HT-29 (cell line): ENCODE measurements around the gene ELL3. TPM values are rescaled to one million over a fixed set of nuclear protein-coding genes. Genes with fewer than 3 reads are reported as not detected.
"Not testable (repeated sequence)": the region's sequence is repeated elsewhere in the genome, so short reads cannot be mapped to it uniquely, and the experiment has no call there.

Source experiments
- DNase-seq: peaks from one replicate; pipeline ENCODE4 v3.0.0-alpha.2; 2015; ENCODE audit warnings: low spot score
- total RNA-seq: library from RNA; depleted of rRNA; stranded (reverse); fragments of >200 nt; shearing (Covaris generic); gene quantifications from 2 replicates; pipeline ENCODE4 v1.2.3, GENCODE V29; 2014

ELL3 gene
- total RNA-seq, 1 experiment from 2014 or later: 101 TPM

DNA sequence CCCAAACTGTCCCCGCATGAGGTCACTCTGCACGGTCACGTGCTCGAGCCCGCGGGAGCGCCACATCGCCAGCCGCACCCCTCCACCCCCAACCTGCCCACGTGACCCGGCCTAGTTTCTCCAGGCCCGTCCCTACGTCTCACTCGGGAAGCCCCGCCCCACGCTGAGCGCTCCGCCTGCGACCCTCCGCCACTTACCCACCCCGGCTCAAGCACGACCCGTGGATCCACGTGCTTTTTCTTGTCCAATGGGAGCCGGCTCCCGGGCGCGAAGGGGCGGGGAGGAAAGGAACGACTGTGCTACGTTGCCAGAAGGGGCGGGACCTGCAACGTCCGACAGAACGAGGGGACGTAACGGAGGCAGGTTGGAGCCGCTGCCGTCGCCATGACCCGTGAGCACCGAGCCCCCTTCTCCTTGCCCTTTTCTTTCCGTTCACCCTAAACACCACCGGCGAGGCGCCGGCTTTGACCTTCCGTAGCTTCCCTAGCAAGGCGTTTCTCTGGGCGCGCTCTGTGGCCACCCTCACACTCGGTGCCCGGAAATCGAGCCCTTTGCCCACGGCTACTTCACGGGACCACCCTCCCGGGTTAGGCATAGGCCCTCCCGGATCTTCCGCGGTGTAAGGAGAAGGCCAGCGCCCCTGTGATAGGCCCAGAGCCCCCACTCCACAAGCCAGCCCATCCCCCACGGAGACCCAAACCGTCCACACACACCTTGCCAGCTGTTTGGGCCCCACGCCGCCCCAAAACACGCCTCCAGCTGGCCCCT is 15.4 kb upstream of the ELL3 start, which contains the start of gene SERF2:
Gene SERF2 (plus strand): TSS at position 328 of the 768 bp plus-strand sequence. CDS start 57 bp downstream, at position 385.
- DNase-seq: peak; percentile 99

DNA sequence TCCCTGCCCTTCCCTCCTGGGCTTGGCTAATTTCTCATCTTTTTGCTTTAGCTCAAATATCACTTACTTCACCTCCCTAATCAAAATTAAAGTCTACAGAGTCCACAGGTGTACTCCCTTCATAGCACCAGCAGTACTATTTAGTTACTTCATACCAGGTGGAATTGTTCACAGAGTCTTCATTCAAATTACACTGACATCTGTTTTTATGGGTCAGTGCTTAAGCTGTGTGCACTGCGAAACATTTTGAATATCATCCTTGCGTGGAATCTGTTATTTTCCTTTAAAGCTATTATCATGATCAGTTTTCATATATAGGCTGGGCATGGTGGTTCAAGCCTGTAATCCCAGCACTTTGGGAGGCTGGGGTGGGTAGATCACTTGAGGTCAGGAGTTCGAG is 12.6 kb upstream of the ELL3 start:
- no peak for DNase-seq

DNA sequence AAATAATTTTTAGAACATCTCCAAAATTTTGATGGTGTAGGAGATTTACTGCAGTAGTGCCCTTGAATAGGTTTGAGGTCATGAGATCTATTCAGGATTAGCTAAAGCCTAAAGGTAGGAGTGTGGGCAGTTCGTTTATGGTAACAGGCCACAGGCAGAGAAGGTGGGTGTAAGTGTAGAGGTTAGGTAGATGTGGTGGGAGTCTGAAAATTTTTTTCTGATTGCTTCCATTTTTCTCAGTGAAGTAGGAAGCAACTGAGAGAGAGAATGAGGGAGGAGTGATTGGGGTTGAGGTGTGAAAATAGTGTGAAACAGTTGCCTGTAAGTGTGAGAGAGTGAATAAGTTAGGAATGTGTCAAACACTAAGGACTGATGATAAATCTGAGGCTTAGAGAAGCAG is 2.2 kb upstream of the ELL3 start:
- no peak for DNase-seq

DNA sequence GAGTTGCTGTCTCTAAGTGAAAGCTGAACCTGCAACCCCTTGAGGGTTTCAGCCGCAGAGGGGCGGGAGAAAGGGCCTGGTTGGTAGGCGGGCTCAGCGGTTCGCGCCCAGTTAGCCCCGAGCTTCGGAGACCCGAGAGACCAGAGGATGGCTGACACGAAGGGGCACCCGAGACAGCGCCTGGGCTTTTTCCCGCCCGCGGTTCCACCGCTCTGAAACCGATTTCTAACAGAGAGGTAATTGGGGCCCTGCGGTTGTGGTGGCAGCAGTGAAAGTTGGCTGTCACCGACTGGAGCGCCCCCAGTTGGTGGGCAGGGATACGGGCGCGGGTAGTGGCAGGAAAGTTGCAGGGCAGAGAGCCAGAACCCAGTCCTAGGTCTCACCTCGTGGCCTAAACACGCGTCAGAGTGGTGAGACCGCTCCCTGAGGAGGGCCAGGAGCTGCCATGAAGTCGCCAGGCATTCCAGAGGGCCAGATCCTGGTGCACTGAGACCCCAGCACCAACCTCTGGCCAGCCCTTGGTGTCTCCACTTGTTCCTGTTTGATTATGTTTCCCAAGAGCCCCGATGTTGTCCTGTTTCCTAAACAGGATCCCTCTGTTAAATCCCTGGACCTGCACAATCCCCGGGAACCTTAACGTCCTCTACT is 625 bp upstream of the ELL3 start:
- DNase-seq: peak; percentile 96

DNA sequence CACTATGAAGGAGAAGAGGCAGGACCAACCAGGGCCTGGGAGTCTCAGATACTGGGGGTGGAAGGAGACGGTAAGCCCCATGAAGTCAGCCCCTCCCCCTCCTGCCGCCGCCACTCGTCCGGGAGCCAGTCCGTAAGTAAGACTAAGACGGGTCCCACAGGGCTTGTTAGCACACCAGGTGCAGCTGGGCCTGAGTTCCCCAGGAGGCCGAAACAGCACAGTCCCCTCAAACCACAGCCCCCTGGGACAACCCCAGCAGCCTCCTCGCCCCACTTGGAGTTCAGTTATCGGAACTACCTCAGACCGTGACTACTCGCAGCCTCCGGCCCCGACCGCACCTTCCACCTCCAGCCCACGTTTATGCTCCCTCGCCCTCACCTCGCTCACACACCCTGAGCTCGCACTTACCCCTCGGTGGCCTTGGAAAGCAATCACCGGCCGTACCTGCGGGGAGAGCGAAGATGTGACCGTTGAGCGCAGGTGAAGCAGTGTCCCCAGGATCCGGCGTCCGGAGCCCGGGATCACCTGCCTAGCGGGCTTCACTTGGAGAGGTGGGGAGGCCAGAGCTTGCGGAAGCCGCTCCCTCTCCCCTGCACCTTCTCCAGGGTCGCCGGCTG is 557 bp downstream of the ELL3 start:
- DNase-seq: peak; percentile 66

DNA sequence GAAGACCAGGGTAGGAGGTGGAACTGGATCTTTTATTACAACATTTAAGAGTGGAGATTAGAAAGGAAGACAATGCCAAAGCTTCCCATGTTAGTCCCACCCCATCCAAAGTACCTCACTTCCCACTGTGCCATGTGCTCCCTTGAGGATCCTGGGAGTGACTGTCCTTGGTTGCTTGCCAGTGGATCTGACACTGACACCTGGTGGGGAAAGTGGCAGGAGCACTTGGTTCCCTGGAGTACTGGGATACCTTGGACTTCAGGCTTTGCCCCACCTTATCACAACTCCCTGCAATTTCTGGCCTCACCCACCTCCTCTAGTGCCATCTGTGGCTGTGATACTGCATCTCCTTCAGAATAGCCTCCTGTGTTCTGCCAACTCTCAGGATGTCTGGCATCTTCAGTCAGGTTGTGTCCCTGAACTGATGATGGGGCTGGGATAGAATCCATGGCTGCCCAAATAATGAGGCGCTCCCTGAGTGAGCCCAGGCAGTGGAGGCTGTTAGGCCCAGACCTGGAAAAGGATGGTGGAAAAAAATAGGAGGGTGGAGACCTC is 1.3 kb downstream of the ELL3 start:
- peak; percentile 97 for DNase-seq

DNA sequence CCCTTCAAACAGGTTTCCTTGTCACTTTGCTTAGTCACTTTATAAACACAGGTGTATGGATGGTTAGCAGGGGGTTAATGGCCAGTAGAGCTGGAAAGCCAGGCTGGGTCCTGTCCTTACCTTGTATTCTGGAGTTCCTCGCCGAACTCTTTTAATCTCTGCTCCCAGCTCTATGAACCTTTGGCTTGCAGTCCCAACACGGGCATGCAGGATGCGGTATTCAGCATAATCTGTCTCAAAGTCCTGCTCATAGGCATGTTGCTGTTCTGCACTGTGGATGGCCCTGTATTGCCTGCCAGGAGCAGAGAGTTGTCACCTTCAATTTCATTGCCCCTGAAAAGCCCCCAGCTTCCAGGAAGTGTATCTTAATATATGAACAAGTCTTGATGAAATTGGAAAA is 2.7 kb downstream of the ELL3 start:
- no peak for DNase-seq

DNA sequence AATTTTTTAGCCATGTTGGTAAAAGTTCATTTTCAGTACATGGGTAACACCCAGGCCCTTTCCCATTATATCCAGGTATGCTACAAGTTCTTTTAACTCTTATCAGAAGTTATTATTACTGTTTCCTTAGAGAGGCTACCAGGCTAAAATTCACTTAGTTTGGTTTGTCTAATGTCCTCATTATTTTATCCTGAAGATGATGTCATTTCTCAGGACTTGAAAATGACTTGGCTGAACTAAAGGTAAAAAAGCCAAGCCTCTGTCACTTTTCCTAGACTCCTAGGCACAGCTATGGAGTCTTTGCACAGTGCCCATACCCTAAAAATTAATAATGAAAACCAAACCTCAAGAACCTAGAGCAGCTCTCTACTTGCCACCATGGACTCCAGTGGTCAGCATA is 4.1 kb downstream of the ELL3 start:
- no peak for DNase-seq

DNA sequence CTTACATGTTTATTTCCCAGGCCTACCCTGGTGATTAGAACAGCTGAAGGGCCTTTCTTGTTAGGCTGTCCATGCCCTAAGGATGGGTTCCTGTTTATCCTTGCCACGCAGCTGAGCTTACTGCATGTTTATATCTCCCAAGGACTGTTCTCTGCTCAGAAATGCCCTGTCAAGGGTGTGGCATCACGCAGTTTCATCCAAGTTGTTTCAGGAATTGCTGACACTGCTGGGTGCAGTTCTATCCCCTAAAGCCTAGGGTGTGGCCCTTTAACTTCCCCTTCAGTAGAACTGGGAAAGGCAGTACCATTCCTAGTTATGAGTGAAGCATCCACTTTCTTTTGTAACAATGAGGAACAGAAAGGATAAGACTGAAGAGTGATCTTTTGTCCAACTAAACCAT is 5.0 kb downstream of the ELL3 start:
- no peak for DNase-seq

DNA sequence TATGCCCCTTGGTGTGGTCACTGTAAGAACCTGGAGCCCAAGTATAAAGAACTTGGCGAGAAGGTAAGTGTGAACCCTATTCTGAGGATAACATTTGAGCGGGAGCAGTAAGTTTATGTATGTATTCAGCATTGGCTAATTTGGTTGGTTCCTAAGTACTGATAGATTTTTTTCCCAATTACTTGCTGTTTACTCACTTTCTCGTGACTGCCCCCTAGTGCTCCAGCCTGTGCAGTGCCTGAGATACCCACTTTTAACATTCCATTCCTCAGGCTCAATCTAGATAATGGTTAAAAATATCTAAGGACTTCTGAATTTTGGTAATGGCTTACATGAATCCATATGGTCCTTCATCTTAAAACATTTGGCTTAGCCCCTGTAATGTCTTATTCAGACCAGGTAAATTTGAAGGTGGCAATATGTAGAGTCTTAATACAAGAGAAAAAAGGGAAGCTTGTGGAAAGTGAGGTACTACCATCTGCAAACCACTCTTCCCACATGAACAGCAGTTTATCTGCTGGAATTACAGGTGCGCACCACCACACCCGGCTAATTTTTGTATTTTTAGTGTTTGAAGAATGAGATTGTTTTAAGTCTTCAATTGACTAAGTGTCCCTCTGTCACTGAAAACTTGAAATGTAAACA is 7.1 kb downstream of the ELL3 start:
- DNase-seq: peak; percentile 74

DNA sequence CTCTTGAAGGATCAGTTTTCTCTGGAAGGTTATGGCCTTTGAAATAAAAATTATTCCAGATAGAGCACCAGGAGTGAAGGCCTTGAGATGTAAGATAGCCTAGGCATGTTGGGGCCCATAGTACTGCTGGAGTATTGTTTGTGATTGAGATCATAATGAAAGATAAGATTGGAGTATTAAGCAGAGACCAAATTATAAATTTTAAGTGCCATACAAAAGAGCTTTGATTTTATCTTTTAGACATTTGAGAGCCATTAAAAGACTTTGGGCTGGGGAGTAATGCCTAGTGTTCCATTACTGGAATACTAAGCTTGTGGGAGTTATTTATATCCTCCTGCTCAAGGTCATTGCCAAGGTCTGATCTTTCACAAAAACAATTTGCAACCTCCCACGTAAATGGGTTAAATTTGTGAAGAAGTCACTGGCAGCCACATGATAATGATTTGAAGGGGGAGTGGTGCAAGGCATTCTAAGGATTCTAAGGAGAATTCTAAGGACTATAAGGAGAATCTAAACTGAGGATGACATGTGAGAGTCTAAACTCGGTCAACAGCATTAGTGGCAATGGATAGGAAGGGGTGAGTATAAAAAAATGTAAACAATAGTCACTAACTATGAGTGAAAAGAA is 12.8 kb downstream of the ELL3 start:
- DNase-seq: no peak

DNA sequence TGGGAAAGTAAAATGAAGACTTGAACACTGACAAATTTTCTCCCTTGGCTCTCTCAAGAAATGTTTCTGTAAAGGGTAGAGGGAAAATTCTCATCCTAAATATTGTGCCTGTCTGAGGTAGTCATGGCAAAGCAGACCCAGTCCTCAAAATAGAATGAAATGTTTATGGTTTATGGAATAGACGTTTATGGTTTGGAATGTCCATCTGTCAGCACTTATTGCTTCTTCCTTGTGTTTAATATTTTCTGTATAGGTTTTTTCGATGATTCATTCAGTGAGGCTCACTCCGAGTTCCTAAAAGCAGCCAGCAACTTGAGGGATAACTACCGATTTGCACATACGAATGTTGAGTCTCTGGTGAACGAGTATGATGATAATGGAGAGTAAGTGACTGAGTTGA is 13.9 kb downstream of the ELL3 start:
- DNase-seq: no peak

DNA sequence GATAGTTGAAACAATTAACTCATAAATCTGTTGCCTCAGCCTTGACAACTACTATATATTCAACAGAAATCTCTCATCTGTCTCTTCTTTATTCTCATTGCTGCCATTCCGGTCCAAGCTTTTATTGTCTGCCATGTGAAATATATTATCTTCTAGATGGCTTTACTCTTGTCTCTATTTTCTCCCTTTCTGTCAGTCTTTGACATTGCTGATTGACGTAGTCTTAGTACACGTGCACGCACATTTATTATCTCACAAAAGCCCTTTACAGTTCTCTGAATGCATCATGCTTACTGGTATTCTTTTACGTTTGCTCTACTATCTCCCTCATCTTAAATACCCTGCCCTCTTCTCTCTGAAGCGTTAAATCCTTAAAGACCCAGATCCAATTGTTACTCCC is 24.9 kb downstream of the ELL3 start:
- no peak for DNase-seq

DNA sequence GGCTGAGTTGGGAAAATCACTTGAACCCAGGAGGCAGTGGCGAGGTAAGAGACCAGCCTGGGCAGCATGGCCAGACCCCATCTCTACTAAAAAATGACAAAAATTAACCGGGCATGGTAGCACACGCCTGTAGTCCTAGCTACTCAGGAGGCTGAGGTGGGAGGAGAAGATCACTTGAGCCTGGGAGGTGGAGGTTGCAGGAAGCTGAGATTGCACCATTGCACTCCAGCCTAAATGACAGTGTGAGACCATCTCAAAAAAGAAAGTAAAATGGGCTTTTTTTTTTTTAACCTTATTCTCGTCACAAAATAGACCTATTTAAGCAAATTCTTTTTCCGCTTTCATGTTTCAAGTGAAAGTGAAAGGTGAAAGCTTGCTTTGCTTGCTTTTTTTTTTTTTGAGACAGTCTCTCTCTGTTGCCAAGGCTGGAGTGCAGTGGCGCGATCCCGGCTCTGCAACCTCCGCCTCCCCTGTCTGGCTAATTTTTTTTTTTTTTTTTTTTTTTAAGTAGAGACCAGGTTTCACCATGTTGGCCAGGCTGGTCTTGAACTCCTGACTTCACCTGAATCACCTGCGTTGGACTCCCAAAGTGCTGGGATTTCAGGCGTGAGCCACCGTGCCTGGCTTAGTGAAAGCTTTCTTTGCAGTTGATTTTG is 26.9 kb downstream of the ELL3 start:
- no peak for DNase-seq

DNA sequence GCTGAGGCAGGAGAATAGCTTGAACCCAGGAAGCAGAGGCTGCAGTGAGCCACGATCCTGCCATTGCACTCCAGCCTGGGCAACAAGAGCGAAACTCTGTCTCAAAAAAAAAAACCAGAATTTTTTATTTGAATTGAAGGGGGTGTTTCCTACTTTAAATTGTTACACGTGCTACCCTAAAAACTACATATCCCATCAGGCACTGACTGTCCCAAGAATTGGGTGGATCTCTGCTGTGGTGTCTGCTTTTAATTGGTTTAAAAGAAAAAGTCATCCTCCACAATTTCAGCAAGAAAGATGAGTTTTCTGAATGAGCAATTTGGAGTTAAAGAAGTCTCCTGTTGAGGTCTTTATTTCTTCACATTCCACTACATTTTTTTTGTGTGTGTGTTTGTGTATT is 28.4 kb downstream of the ELL3 start:
- DNase-seq: no peak

DNA sequence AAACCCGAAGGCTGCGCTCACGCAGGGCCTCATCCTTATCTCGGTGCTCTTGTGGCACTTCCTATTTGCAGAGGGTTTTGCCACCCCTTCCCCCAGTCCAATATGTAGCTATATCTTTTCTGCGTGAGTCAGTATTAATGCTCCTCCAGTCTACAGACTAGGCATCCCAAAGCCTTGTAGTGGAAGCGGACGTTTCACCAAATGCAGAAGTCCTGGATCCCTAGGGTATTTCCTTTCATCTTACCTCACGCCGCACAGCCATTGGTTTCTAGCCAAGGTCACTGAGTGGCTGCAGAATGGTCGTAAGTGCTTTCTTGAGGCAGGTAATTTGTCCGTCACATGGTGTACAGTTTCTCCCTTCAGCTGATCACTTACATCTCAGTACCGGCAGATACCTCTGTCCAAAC is 29.9 kb downstream of the ELL3 start:
- peak; percentile 68 for DNase-seq

DNA sequence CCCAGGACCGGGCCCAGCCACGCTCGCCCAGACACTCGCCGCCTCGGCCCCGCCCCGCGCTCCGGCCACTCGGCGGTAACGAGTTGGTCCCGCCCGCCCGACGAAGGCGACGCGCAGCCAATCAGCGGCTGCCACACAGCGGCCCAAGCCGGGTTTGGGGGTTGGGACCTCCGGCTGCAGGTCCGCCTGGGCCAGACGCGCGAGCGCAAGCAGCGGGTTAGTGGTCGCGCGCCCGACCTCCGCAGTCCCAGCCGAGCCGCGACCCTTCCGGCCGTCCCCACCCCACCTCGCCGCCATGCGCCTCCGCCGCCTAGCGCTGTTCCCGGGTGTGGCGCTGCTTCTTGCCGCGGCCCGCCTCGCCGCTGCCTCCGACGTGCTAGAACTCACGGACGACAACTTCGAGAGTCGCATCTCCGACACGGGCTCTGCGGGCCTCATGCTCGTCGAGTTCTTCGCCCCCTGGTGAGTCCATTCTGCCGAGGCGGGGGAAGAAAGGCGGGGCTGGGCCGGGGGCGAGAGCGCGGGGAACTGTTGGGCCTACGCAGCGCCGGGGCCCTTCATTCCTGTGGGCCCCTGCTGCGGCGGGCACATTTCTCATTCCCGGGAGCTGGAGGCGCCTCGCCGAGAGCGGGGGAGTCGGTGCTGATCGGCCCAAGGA is 30.4 kb downstream of the ELL3 start, which contains the start of gene PDIA3:
Gene PDIA3 (plus strand): TSS at position 194 of the 658 bp plus-strand sequence. CDS start 102 bp downstream, at position 296.
- DNase-seq: peak; percentile 94

DNA sequence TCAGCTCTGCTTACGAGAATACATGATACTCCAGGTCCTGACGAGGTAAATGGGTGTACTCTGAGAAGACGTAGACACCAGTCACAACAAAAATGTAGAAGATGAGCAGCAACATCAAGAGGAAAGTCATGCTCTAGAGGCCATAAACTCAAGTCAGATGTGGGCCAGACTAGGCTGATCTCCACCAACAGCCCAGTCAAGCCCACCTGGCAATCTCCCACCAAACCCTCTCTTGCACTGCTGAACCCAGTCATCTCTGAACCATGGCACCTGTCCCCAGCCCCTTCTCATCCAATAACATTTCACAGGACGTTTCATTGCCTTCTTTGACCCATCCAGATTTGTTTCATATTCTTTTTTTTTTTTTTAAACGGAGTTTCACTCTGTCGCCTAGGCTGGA is 41.4 kb downstream of the ELL3 start:
- DNase-seq: no peak

DNA sequence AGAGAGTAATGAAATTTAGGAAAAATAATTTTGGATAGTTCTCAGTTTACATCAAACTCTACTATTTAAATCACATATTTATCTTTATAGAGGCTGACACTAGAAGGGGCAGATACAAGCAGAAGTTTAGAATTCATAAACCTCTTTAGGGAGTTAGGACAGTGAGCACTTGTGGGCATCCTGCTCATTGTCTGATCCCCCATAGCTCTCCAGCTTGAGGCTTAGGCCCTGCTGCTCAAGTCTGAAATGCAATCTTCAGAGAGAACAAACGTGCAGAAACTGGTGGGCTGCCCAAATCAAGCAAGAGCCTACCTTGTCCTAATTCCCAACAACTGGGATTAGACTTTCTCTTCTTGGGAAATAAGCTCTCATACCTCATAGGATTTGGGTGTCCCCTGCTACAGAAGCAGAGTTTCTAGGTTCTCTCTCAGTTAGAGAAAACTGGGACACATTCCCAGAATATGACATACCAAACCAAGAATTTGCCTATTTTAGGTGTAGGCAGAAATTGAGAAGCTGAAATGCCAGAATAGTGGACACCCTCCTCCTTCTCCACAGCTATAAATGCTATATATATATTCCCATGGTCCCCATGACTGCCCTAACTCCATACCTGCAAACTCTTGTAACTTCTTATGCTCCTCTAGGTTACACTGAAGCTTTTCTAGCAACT is 48.6 kb downstream of the ELL3 start:
- not testable (repeated sequence) for DNase-seq

DNA sequence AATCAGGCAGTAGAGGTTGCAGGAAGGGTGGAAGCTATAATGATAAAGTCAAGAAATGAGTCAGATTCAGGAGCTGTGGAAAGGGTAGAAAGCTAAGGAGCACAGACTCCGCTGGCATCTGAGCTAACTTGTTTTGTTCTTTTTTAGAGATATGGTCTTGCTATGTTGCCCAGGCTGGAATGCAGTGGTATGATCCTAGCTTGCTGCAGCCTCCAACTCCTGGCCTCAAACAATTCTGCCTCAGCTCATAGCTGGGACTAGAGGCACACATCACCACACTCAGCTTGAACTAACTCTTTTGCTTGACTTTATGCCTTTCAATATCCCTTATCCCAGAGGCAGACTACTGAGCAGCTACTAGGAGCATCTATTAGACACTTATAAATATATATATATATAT is 50.5 kb downstream of the ELL3 start:
- not testable (repeated sequence) for DNase-seq
